ENCODE measurements around the gene ANKS4B.
"Not testable (repeated sequence)": the region's sequence is repeated elsewhere in the genome, so short reads cannot be mapped to it uniquely, and the experiment has no call there.

The ANKS4B gene

DNA sequence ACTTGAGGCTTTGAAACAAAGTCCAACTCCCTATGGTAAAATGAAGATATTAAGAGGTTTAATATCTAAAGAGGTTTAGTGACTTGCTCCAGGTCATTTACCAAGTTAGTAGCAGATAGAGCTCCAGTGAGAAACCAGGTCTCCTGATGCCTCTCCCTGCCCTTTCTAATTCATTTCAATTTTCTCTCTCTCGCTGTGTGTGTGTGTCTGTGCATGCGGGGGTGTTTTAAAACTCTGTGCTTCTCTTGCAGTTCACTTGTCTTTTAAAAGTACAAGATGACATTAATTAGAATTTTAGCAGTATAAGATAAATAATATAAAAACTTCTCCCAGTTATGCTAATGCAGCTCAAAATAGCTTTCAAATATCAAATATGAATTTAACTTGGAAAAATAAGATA is 13.9 kb upstream of the ANKS4B start:
- no peak for DNase-seq

DNA sequence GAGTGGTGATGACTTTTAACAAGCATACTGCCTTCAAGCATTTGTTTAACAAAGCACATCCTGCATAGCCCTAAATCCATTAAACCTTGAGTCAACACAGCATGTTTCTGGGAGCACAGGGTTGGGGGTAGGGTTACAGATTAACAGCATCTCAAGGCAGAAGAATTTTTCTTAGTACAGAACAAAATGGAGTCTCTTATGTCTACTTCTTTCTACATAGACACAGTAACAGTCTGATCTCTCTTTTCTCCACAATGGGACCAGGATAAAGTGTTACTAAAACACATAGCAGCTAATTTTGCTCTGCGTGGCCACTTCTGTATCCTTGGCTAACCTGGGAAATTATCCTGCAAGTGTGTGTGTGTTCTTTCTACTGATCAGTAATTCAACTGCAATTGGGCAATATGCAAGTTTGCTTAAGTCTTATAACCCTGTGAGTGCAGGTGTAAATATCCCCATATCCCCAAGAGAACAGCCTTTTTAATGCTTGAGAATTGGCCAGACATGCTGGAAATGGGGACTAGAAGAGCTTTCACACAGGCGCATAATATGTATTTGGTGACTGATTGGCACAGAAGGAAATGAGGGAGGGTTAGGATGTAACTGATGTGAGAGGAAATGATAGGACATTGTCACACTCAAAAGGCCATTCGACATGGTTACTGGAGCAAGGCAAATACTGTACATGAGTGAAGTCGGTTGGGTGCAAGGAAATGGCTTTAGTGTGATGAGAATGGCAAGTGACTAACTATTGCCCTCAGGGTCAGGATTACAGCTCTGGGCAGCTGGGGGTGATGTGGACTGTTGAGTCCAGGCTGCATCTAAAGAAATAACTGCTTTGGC is 10.8 kb upstream of the ANKS4B start:
- DNase-seq = no peak

DNA sequence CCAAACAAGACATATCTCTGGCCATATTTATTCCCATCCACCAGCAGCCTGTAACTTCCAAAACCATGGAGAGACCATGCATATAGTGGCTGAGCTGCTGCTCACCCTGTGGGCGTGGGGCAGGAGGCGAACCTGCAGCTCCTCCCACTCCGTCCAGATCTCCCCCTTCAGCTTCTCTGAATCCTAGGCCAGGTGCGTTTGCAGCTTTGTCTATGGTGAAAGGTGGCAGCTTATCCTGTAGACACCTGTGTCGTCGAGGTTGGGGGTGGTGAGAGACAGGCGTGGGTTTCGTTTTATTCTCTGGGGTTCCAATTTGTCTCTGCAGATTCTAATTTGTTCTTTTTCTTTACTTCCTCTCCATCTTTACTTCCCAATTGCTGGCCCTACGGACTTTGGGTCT is 9.7 kb upstream of the ANKS4B start:
- DNase-seq = no peak

DNA sequence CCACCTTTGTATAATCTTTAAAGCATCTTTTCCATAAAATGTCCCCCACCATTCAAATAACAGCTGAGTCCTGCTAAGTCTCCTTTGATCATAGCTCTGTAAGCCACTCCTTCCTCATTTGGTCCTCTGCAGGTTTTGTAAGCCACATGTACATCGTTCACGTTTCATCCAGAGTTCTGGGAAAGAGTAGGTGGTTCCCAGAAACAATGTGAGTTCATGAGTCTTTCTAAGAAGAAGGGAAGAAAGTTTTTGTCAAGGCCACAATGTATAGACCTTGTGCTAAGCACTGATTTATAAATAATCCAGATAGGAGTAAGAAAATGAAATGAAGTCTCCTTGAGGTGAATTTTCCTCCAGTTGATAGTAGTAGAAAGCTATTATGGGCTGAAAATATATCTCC is 8.7 kb upstream of the ANKS4B start:
- DNase-seq = no peak

DNA sequence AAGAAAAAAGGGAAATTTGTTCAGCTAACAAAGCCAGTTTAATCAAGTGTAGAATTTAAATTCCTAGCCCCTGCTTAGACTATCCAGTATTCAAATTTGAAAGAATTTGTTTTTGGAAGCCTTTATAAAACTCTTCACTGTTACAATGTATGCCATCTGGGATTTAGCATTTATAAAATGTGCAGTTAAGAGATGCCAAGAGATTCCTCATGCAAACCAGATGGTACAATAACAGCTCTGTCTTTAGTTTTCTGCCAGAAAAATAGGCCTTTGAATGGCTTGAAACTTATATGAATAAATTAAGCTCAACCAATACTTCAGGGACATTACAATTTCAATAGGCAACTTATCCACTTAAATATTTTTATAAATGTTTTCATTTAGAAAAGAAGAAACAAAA is 6.8 kb upstream of the ANKS4B start:
- DNase-seq = no peak

DNA sequence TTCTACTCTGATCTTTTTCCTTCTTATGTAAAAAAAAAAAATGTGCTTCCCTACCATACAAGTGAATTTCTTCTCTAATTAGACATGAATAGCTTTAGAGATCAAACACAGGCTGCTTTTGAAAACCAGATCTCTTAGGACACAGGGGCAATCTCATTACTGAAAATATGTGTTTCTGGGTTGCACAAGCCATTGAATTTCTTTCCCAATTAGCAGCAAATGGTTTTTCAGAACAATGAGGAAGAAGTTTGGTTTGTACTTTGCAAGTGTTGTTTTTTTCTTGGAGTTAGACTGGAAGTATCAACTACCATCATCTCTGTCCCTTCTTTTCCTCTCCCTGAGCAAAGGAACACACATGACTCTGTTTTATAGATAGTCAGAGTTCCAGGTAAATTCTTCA is 5.6 kb upstream of the ANKS4B start:
- DNase-seq = no peak

DNA sequence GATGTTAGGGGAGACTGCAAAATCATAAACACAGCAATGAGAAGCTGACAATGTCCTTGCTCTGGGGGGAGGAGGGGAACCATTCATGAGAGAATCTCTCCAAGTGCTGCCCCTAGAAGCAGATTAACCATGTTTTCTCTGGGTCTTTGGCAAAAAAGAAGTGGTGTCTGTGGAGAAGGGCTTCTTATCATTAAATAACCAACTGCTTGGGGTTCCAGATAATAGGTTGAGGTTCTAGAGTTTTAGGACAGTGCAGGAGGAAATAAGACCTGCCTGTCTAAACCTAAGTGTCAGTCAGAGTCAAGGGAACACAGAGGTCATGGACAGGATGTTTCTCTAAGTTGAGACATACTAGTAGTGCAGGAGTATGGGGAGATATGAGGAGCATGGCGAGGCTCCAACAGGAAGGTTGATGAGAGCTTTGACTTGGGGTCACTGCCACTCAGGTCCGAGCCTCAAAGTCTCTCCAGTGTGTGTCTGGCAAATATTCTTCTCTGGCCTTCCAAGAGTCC is 5.1 kb upstream of the ANKS4B start:
- no peak for DNase-seq

DNA sequence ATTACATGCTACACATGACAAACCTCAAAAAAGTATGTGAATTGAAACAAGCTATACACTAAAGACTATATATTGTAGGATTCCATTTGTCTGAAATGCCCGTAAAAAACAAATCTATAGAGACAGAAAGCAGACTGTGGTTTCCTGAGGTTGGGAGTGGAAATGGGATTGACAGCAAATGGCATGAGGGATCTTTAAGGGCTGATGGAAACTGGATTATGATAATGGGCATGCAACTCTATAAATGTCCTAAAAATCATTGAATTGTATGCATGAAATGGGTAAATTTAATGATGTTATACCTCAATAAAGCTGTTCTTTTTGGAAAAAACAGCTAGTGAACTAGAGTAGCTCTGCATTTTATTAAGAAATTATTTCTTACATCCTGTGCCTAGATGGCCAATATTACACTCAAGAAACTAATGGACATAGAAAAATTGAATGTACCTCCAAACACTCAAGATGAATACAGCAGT is 416 bp upstream of the ANKS4B start:
- no peak for DNase-seq

DNA sequence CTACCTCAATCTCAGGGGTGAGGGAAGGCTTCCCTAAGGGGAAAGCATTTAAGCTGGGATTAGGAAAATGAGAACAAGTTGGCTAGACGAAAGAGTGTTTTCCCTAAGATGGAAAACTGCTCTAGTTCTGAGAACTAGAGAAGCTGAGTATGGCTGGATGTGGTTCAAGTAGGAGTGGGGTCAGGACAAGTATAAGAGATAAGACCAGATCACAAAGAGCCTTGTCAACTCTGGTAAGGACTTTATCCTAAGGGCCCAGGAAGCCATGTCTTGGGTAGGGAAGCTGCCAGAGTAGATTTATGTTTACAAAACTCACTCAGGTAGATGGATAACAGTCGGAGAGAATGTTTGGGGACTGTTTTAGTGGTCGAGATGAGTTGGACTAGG is 1.7 kb downstream of the ANKS4B start:
- no peak for DNase-seq

DNA sequence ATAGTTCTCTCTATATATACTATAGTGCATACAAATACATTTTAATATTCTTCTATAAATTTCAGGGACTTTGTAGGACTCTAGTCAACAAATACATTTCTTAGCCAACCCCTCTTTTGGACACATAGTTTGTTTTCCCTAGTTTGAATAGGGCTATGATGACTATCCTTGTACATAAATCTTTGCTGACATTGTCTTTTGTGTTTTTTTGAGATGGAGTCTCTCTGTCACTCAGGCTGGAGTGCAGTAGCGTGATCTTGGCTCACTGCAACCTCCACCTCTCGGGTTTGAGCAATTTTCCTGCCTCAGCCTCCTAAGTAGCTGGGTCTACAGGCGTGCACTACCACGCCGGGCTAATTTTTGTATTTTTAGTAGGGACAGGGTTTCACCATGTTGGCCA is 3.3 kb downstream of the ANKS4B start:
- DNase-seq = no peak

DNA sequence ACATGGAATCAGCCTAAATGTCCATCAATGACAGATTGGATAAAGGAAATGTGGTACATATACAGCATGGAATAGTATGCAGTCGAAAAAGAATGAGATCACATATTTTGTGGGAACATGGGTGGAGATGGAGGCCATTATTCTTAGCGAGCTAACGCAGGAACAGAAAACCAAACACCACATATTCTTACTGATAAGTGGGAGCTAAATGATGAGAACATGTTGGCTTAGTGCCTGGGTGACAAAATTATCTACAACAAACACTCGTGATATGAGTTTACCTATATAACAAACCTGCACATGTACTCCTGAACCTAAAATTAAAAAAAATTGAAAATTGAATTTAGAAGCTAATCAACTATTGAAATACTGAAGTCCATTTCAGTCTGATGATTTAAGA is 6.1 kb downstream of the ANKS4B start:
- no peak for DNase-seq

DNA sequence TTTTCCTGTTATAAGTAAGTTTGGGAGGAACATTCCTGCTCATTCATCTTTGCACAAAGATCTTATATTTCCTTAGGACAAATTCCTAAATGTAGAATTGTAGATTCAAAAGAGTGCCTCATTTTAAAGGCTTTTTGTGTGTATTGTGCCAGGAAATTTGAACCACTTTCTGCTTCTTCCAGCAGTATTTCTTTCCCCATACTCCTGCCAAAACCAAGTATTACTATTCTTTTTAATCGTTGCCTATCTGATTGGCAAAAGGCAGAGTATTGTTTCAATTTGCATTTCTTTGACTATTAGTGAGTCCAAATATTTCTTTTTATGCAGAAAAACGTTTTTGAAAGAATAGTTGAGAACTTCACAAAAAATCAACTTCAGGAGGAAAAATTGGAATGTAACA is 9.3 kb downstream of the ANKS4B start:
- no peak for DNase-seq

DNA sequence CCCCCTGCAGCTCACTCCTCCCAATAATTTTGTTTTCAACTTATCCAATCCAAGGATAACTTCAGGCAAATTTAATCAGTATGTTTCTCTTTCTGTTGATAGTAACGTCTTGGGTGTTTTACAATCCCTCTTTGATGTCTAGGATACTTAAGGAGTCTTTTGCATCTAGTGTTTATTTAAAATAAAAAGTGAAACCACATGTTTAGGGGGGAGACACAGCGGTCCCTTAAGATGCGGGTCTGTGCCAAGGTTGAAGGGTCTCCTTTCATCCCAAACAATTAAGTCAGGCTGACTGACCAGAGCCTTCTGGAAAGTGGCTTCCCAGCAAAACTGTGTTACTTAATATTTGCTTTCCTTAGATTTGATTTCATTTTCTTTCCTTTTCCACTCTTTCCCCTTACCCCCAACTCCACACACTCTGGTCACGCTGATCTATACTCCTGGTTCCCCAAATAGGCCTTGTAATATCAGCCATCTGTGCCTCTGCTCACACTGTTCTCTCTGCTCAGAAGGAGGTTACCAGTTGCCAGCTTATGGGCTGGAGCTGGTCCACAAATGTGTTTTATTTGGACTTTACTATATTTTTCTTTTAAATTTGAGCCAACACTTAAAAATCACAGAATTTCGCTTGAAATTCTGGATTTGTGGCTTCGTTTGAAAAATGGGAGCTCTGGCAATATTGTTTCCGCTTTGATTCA is 11.2 kb downstream of the ANKS4B start:
- no peak for DNase-seq

DNA sequence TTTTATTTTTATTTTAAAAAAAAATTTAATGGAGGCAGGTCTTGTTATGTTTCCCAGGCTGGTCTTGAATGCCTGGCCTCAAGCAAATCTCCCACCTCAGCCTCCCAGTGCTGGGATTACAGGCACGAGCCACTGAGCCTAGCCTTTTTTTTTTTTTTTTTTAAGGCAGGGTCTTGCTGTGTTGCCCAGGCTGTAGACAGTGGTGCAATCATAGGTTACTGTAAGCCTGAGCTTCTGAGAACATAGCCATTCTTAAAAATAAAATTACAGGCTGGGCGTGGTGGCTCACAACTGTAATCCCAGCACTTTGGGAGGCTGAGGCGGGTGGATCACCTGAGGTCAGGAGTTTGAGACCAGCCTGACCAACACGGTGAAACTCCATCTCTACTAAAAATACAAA is 14.7 kb downstream of the ANKS4B start:
- DNase-seq = not testable (repeated sequence)

DNA sequence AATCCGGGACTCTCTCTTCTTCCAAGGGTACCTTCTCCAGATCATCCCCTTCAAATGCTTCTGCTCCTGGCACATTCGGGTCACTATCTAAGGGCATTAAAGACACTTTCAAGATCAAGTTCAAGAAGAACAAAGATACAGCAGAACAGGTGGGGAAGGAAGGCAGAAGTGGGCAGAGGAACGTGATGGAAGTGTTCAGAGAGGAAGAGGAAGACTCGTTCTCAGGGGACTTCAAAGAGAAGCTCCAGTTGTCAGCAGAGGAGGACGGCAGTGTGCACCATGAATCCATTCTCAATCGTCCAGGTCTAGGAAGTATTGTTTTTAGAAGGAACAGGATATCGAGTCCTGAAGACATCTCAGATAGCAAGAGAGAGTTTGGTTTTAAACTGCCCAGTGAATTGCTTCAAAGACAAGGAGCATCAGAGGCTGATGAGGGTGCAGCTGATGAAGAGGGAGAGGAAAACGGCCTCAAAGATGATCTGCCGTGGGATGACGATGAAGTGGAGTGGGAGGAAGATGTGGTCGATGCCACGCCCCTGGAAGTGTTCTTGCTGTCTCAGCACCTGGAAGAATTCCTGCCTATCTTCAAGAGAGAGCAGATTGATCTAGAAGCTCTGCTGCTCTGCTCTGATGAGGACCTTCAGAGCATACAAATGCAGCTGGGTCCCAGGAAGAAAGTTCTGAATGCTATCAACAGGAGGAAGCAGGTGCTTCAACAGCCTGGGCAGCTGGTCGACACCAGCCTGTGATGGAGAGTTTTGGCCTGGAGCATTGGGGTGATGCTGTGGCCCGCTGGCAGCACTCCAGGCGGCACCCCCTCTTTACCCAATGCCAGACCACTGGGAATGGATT is 16.8 kb downstream of the ANKS4B start:
- no peak for DNase-seq

DNA sequence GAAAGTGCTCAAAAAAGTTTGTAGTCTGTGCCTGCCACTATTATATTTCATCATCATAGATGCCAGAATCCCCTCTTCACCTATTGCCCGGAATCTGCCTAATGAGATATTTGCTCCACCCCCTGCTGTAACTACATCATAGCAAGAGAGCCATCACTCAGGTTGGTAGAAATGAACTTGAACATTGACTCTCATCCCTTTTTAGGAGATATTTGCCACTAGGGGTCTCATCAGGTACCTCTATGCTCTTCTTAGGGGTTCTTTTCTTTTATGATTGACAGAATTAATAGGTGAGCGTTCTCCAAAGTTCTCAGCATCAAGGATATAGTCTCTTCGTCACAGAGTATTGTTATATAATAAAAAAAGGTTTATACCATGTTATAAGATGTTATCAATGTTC is 20.0 kb downstream of the ANKS4B start:
- DNase-seq = no peak

DNA sequence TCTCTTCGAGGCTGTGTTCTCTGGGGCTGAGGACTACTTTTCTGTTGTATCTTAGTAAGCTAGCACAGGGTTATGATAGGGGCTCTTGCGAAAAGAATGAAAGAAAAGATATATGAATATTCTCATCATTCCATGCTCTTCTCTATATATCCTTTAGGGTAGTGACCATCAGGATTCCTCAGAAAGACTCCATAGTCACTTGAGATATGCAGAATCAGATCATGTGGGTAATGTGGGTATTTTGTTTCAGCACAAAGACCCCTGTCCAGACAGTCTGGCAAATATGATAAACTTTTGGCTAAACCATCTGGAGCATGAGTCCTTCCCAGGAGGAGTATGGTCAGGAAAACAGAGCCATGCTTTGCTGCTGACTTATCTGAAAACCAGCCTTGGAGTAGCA is 23.1 kb downstream of the ANKS4B start:
- no peak for DNase-seq

DNA sequence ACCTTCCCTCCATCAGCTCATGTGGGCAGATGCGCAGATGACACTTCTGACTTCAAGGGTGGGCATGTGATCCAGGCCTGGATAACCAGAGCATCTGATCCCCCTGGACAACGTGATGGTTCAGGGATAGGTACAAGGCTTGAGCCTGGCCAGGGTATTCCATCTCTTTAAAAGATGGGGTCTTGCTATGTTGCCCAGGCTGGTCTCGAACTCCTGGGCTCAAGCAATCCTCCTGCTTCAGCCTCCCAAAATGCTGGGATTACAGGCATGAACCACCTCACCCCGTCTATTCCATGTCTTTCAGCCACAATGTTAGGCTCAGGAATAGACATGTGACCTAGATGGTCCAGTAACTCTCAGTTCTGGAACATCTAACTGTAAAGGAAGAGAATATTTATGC is 23.8 kb downstream of the ANKS4B start:
- DNase-seq = no peak

DNA sequence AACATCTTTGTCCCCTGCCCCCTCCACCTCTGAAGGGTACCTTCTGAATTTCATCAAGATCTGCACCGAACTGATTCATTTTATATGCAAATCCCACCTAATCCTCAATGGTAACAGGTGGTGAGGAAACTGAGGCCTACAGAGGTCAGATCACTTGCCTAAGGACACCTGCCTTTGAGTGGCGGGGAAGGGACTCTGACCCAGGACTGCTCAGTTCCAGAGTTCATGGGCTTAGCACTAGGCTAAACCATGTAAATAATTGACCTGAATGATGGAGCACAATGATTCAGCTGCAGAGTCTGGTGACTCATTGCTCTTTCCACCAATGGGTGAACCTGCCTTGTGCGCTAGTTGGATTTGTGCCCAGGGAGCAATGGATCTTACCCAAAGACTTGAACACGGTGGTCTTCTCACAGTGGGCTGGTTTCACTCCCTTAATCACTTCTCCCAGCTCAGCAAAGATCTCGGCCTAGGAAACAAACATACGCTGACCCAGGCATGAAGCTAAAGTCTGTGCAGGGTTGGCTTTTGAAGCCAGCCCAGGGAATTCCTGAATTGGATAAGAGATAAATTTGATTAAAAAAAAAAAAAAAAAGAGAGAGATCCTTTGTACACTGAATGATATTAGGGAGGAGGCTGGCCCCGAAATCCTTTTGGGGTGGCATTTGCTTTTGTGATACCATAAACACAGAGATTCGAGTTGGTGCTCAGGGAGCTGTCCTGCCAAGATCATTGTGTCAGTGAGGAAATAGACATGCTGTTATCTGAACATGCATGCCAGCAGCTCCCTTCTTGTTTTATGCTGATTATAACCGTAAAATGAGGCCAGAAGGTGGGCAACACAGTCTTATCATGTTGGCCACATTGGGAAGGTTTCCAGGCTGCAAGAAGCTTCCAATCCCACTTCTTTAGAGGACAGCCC is 27.6 kb downstream of the ANKS4B start:
- DNase-seq = no peak

DNA sequence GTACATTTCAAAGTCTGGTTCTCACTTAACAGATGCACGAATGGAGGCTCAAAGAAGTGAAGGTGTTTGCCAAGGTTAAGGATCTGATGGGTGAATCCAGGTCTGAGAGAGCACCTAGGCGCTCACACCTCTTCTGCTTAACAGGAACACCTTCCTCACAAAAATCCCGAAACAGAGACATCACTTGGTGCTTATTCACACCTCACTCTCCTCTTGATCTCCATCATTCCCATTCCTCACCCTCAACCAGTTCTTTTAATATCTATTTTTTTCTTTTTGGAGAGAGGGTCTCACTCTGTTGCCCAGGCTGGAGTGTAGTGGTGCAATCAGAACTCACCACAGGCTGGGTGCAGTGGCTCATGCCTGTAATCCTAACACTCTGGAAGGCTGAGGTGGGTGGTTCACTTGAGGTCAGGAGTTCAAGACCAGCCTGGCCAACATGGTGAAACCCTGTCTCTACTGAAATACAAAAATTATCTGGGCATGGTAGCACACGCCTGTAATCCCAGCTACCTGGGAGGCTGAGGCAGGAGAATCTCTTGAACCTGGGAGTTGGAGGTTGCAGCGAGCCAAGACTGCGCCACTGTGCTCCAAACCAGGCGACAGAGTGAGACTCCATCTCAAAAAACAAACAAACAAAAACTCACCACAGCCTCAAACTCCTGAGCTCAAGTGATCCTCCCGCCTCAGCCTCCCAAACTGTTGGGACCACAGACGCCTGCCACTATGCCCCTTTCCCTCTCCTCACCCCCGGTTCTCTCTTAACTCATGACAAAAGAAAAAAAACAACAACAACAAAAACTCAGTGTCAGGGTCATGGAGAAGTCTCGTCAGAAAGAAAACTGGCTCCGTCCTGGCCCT is 29.5 kb downstream of the ANKS4B start:
- no peak for DNase-seq

All from islet precursor cell (in vitro differentiated cells).